Measurements from ENCODE around the gene PCBP2.
"Not testable (repeated sequence)": the region's sequence is repeated elsewhere in the genome, so short reads cannot be mapped to it uniquely, and the experiment has no call there.

GRCh38 chr12:53402351-53402750, 49.6 kb upstream of the PCBP2 start:
- not testable (repeated sequence) for TF ChIP-seq POLR2AphosphoS5, POLR2A, CTCF (IDR thresholded peaks at IDR 0.05)
